Loucy (cell line): ENCODE measurements around the gene TRPV6.

Experiments
- H2AFZ ChIP-seq: fragments of 200-600 bp; sonication (generic); 2 replicates; pipeline ENCODE4 v1.6.0; 2016; ENCODE audit warnings: antibody characterized with exemption, mild to moderate bottlenecking, low read length, moderate library complexity
- H3F3A ChIP-seq: fragments of 200-600 bp; 2 replicates; pipeline ENCODE4 v1.6.0; 2016; ENCODE audit warnings: antibody characterized with exemption, low read depth, mild to moderate bottlenecking
- H3K27me3 ChIP-seq: fragments of 200-600 bp; sonication (generic); 2 replicates; pipeline ENCODE4 v1.6.1; 2014; ENCODE audit warnings: low read length, mild to moderate bottlenecking; ENCODE audit not compliant: insufficient read depth, poor library complexity, severe bottlenecking
- H3K36me3 ChIP-seq: fragments of 200-600 bp; sonication (generic); 2 replicates; pipeline ENCODE4 v1.6.1; 2016; ENCODE audit warnings: low read length; ENCODE audit not compliant: insufficient read depth
- H3K4me1 ChIP-seq: fragments of 200-600 bp; sonication (generic); 2 replicates; pipeline ENCODE4 v1.5.1; 2014; ENCODE audit warnings: low read length, mild to moderate bottlenecking; ENCODE audit not compliant: insufficient read depth, poor library complexity, severe bottlenecking
- H3K4me2 ChIP-seq: fragments of 200-600 bp; sonication (generic); 2 replicates; pipeline ENCODE4 v1.6.0; 2014; ENCODE audit warnings: antibody characterized with exemption, low read length, low read depth, mild to moderate bottlenecking; ENCODE audit not compliant: poor library complexity, severe bottlenecking
- H3K4me3 ChIP-seq: fragments of 200-600 bp; sonication (generic); 2 replicates; pipeline ENCODE4 v1.5.1; 2014; ENCODE audit warnings: low read length, mild to moderate bottlenecking, mixed read lengths; ENCODE audit not compliant: poor library complexity, severe bottlenecking
- H3K79me2 ChIP-seq: fragments of 200-600 bp; sonication (generic); 2 replicates; pipeline ENCODE4 v1.6.1; 2014; ENCODE audit warnings: low read length; ENCODE audit not compliant: insufficient read depth
- H3K9ac ChIP-seq: fragments of 200-600 bp; sonication (generic); 2 replicates; pipeline ENCODE4 v1.6.0; 2014; ENCODE audit warnings: mild to moderate bottlenecking, low read depth, low read length, moderate library complexity; ENCODE audit not compliant: poor library complexity, severe bottlenecking
- H3K9me2 ChIP-seq: fragments of 200-600 bp; sonication (generic); replicated peaks from 2 replicates; pipeline ENCODE4 v1.6.1; 2016; ENCODE audit warnings: low read depth, low read length, mixed read lengths
- H3K9me3 ChIP-seq: fragments of 200-600 bp; sonication (generic); 2 replicates; pipeline ENCODE4 v1.6.1; 2014; ENCODE audit warnings: mild to moderate bottlenecking, antibody characterized with exemption, low read length, low read depth; ENCODE audit not compliant: insufficient read depth
- H4K20me1 ChIP-seq: fragments of 200-600 bp; sonication (generic); 2 replicates; pipeline ENCODE4 v1.6.0; 2014; ENCODE audit warnings: antibody characterized with exemption, low read length, mild to moderate bottlenecking; ENCODE audit not compliant: insufficient read depth, poor library complexity, severe bottlenecking
- CTCF ChIP-seq: fragments of 200-600 bp; sonication (generic); conservative IDR thresholded peaks from 2 replicates; pipeline ENCODE4 v1.5.1; 2014; ENCODE audit warnings: mild to moderate bottlenecking, antibody characterized with exemption, low read length
- EZH2phosphoT487 ChIP-seq: fragments of 200-600 bp; IDR thresholded peaks from 2 replicates; pipeline ENCODE4 v1.6.1; 2018; ENCODE audit warnings: antibody characterized with exemption, mild to moderate bottlenecking, moderate library complexity, borderline replicate concordance

The TRPV6 gene

GRCh38 chr7:142879060-142879459 is 6.5 kb downstream of the TRPV6 start:
- no peak for TF ChIP-seq EZH2phosphoT487
- TF ChIP-seq CTCF = no peak
- Histone ChIP-seq H2AFZ (no peak overlapping the region), H3K4me2 (no peak overlapping the region), H3K4me1 (no peaks in the 10 kb centered on the region), H4K20me1 (no peaks in the 10 kb centered on the region), H3K79me2 (no peaks in the 10 kb centered on the region), H3K9ac (no peak overlapping the region), H3K36me3 (no peaks in the 10 kb centered on the region), H3K27me3 (no peaks in the 10 kb centered on the region), H3K9me3 (no peaks in the 10 kb centered on the region), H3K4me3 (no peak overlapping the region), H3K9me2 (no peaks in the 10 kb centered on the region), H3F3A (no peaks in the 10 kb centered on the region)

GRCh38 chr7:142878315-142878714 is 7.2 kb downstream of the TRPV6 start:
- no peaks in the 10 kb centered on the region for H3K9me2 ChIP-seq
- no peak overlapping the region for H3K9ac ChIP-seq
- no peak overlapping the region for H3K4me2 ChIP-seq
- no peaks in the 10 kb centered on the region for H3F3A ChIP-seq
- H4K20me1 ChIP-seq = no peaks in the 10 kb centered on the region
- no peak overlapping the region for H2AFZ ChIP-seq
- H3K4me1 ChIP-seq = no peaks in the 10 kb centered on the region
- H3K9me3 ChIP-seq = no peaks in the 10 kb centered on the region
- no peak overlapping the region for H3K4me3 ChIP-seq
- no peaks in the 10 kb centered on the region for H3K36me3 ChIP-seq
- TF ChIP-seq CTCF = no peak
- TF ChIP-seq EZH2phosphoT487 = no peak
- H3K79me2 ChIP-seq = no peaks in the 10 kb centered on the region
- no peaks in the 10 kb centered on the region for H3K27me3 ChIP-seq

GRCh38 chr7:142876991-142877910 is 8.3 kb downstream of the TRPV6 start:
- Histone ChIP-seq H3K9me2 (no peaks in the 10 kb centered on the region), H3K79me2 (no peaks in the 10 kb centered on the region), H3K9ac (no peak overlapping the region), H3K27me3 (no peaks in the 10 kb centered on the region), H4K20me1 (no peaks in the 10 kb centered on the region), H3K9me3 (no peaks in the 10 kb centered on the region), H3K4me3 (no peak overlapping the region), H3K4me2 (no peak overlapping the region), H3F3A (no peaks in the 10 kb centered on the region), H2AFZ (no peak overlapping the region), H3K36me3 (no peaks in the 10 kb centered on the region), H3K4me1 (no peaks in the 10 kb centered on the region)
- TF ChIP-seq CTCF (no peak), EZH2phosphoT487 (no peak)
